ENCODE results near the gene CAPZB.

CAPZB gene

DNA sequence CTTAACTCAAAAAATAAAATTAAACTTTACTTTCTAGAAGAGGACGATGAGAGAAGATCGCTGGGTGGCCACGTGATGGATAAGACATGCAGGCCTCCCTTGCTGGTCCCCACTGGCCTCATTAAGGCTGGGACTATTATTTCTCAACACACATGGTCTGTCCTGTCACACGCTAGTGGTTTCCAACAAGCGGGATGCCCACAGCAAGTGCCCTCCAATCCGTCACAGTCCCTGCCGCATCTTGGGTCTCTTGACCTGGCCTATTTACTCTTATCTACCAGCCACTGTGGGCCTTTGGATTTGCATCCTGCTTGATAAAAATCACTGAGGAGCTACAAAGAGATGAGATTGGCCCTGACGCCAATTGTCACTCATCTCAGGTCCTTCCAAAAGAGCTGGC lies 30.0 kb downstream of the CAPZB start:
- no peak for TF ChIP-seq GATA1 (IDR thresholded peaks at IDR 0.05; ENCODE audit: low read depth, low read length)
- TF ChIP-seq POLR2A (IDR thresholded peaks at IDR 0.05; ENCODE audit: low read length): no peak
- no peak for DNase-seq

DNA sequence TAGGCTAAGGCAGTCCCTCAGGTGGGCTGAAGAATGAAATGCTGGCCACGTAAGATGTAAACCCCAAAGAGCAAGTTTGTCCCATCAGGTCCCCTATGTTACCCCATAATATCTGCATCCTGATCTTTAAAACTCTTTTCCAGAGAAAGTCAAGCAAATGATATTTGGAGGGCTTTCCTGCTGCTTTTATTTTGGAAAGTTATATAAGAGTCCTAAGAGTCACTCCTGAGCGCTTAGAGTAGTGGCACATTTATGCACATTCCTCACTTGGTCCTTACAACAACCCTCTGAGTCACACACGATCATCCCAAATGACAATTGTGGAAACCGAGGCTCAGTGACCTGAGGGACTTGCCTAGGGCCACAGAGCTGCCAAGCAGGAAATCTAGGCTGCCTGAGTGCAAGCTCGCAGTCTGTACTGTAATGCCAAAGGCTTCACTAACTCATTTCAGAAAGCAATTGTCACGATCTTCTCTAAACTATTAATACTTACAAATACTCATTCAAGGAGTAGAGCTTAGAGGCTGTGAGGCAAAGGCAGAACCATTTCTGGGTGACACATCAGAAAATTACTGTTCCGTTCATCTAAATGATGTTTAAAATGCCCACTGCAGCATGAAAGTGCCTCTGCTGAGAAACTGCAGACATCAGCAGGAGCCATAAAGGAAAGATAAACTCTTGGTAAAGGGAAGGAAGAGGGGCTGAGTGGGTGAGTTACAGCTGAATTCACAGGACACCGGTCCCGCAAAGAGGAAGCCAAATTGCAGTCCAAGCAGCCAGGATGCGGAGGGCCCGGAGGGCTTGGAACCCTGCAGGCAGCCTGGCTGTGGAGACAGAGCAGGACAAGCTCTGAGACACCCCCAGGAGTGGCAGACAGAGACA lies 30.8 kb downstream of the CAPZB start:
- TF ChIP-seq POLR2A (IDR thresholded peaks at IDR 0.05; ENCODE audit: low read length) (no peak), GATA1 (IDR thresholded peaks at IDR 0.05; ENCODE audit: low read depth, low read length) (no peak)
- no peak for DNase-seq

DNA sequence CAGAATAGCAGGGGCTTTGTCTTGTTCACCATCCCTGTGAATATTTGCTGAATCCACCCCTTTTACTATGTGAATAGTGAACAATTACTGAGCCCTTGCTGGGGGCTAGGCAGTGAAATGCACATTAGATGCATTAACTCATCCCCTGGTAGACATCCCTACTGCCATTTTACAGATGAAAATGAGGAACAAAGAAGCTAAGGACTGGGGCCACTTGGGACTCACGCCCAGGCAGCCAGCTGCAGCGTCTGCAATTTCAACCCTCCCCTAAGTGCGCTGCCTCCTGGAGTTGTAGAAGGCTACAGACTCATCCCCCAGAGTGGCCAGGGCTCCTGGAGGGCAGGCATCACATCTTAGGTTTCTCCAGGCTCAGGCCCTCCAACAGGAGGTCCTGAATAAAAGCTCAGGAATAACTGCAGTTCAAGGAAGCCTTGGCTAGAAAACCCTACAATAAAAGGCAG lies 31.6 kb downstream of the CAPZB start:
- TF ChIP-seq POLR2A (IDR thresholded peaks at IDR 0.05; ENCODE audit: low read length): no peak
- no peak for TF ChIP-seq GATA1 (IDR thresholded peaks at IDR 0.05; ENCODE audit: low read depth, low read length)
- DNase-seq: no peak

DNA sequence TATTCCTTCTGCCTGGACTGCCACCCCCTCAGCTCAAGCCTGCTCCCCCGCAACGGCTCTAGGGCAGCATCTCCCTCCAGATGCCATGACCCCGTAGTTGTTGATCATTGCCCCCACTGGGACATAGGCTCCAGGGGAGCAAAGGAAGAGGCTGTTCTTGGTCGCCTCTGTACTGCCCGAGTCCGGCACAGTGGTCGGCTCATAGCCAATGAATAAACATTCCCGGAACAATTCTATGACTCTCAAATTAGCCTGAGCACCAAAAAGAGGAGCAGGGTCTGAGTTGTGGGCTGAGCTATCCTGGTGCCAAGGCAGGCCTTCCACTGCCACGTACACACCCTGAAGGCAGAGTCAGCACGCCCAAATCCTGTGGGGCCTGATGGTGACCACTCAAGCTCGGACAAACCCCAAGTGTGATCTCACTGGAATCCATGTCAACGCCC lies 33.1 kb downstream of the CAPZB start:
- DNase-seq: no peak
- TF ChIP-seq POLR2A (IDR thresholded peaks at IDR 0.05; ENCODE audit: low read length) (no peak), GATA1 (IDR thresholded peaks at IDR 0.05; ENCODE audit: low read depth, low read length) (no peak)

DNA sequence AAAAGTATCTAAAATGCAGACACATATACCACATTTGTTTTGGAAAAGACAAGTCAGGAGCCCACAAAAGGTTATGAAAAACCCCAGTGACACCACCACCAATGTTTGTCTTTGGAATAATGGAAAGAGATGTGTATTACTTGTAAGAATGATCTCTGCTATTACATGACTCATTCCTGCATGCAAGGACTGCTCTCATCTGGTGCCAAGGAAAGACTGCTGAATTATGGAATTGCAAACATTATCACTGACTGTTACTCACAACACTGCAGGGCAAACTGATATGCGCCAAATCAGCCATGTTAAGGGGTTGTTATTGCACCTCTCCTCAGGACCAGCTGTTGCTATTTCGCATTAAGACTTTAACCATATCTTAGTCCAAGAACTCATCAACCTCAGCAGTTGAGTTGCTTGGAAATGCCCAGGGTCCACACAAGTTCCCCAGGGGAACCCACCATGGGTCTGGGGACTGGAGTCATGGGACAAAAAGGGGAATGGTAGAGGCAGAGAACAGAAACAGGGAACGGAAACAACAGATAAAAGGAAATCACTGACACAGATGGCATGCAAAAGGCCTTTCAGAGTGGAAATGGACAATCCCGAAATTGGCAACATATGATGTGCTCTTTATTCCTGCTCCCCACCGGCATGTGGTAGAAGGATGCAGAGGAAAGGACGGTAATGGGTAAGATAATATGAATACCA lies 34.4 kb downstream of the CAPZB start:
- TF ChIP-seq GATA1 (IDR thresholded peaks at IDR 0.05; ENCODE audit: low read depth, low read length) (no peak), POLR2A (IDR thresholded peaks at IDR 0.05; ENCODE audit: low read length) (no peak)
- no peak for DNase-seq

DNA sequence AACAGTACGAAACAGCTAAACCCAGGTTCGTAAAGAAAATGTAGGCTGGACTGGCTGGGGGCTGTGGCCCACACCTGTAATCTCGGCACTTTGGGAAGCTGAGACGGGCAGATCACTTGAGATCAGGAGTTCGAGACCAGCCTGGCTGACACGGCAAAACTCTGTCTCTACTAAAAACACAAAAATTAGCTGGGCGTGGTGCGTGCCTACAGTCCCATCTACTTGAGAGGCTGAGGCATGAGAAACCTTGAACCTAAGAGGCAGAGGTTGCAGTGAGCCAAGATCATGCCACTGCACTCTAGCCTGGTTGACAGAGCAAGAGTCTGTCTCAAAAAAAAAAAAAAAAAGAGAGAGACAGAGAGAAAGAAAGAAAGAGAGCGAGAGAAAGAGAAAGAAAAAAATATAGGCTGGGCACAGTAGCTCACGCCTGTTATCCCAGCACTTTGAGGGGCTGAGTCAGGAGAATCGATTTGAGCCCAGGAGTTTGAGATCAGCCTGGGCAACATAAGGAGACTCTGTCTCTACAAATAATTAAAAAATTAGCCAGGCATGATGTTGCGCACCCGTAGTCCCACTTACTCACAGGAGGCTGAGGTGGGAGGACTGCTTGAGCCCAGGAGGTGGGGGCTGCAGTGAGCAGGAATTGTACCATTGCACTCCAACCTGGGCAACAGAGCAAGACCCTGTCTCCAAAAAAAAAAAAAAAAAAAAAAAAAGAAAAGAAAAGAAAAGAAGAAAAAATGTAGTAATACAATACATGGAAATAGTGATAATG lies 35.7 kb downstream of the CAPZB start:
- no peak for TF ChIP-seq POLR2A (IDR thresholded peaks at IDR 0.05; ENCODE audit: low read length)
- no peak for TF ChIP-seq GATA1 (IDR thresholded peaks at IDR 0.05; ENCODE audit: low read depth, low read length)
- DNase-seq: no peak

DNA sequence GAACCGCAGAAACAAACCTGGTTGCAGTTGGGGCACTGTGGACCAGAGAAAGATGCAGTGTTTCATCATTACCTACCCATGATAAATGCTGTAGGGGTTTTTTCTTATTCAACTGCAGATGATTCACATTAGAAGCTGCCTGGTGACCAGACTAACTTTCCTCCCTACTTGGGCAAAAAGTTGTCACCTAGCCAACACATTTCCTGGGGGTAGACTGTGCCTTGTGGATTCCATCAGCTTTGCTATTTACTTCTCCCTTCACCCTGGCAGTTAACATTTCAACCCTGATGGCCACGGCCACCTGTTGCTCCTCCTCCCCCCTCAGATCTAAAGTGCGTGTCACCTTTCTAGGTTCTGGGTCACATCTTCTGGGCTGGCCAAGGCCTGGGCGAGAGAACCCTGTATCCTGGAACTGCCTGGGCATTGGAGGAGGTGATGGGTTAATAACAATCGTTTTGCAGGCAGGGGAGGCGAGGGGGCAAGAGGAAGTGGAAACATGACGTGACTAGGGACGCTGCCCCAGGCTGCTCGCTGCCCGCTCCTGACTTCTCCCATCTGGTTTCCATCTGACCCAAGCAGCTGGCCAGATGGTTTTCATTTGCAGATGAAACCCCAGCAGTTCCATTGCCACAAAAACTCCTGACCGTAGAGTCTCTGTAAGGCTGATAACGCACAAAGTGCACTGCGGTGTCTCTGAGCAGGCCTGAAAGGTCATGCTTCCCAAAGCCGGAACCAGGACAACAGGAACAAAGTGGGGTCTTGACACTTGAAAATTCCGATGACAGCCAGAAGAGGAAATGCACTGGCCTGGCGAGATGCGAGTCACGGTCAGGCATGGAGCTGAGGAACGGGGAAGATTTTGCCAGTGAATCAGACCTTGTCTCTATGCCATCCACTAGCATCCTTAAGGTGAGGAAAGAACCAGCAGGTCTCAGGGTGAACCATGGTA lies 36.6 kb downstream of the CAPZB start:
- no peak for DNase-seq
- TF ChIP-seq POLR2A (IDR thresholded peaks at IDR 0.05; ENCODE audit: low read length) (no peak), GATA1 (IDR thresholded peaks at IDR 0.05; ENCODE audit: low read depth, low read length) (no peak)

DNA sequence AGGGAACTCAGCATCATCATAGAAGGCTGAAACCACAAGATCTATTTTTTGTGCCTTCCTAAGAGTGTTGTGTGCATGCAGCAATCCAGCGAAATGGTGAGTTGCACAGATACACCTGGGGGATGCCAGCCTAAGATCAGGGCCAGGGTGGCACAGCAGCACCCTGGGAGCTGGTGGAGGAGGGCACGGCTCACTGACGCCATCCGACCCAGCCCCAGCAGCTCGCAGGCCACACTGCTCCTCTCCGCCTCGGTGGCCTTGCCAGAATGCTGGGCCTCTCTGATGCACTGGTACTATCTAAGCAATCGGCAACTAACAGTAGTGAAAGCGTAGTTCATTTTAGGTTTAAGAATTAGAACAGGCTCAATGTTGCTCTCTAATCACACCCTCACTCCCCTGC lies 37.8 kb downstream of the CAPZB start:
- TF ChIP-seq POLR2A (IDR thresholded peaks at IDR 0.05; ENCODE audit: low read length) (no peak), GATA1 (IDR thresholded peaks at IDR 0.05; ENCODE audit: low read depth, low read length) (no peak)

DNA sequence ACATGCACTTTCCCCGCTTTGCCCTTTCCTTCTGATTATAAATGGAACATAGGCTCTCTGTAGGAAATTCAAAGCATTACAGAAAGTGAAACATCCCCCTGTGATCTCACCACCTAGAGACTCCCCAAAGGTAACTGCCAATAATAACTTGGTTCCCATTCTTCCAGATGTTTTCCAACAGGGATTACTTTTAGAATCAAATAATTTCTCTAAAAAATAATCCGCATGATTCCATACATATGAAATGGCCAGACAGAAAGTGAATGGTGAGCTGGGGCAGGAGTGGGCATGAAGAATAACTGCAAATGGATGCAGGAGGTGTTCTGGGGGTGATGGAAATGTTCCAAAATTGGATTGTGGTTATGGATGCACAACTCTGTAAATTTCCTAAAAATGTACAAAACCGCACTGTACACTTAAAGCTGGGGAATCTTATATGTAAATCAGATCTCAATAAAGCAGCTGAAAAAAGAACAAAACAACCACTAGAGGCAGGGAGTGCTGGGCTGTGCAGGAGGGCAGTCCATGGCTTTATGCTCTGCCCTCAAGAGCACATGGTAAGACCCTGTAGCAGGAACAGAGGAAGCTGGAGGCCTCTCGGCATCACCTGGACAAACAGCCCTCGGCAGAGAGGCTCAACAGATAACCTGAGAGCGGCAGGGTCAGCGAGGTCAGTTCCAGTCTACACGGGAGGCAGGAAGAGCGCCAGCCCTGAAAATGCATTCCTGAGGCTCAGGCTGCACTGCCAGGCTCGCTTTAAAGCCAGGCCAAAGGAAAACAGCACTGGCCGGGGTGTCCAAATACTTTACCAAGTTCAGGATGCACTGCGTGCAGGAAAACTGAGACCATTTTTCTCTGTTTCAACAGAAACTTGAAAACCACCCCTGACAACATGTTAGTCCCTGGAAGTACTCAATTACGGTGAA lies 39.7 kb downstream of the CAPZB start:
- TF ChIP-seq POLR2A (IDR thresholded peaks at IDR 0.05; ENCODE audit: low read length) (no peak), GATA1 (IDR thresholded peaks at IDR 0.05; ENCODE audit: low read depth, low read length) (no peak)
- DNase-seq: no peak

More for the DNA sequence above, 37.8 kb downstream of the CAPZB start:
- no peak for DNase-seq

DNA sequence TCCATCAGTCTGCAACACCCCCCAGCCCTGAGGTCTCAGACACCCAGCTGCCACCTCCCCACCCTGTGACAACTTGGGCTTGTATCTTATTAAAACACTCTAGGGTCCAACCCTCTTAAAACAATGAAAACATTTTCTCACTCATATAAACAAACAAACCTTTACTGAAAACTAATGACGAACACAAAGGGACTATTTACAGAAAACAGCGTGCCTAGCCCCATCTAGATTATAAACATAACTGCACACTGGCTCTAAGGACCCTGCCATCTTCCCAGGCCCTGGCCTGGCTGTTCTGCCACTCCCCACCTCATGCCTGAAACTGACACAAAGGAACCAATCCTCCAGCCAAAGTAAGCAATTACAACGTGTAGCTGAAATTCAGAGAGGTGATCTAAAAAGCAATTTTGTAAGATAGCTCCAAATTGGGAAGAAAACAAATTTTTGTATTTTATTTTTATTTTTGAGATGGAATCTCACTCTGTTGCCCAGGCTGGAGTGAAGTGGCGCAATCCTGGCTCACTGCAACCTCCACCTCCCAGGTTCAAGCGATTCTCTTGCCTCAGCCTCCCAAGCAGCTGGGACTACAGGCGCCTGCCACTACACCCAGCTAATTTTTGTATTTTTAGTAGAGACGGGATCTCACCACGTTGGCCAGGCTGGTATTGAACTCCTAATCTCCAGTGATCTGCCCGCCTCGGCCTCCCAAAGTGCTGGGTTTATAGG lies 40.9 kb downstream of the CAPZB start:
- TF ChIP-seq POLR2A (IDR thresholded peaks at IDR 0.05; ENCODE audit: low read length) (no peak), GATA1 (IDR thresholded peaks at IDR 0.05; ENCODE audit: low read depth, low read length) (no peak)
- DNase-seq: no peak

DNA sequence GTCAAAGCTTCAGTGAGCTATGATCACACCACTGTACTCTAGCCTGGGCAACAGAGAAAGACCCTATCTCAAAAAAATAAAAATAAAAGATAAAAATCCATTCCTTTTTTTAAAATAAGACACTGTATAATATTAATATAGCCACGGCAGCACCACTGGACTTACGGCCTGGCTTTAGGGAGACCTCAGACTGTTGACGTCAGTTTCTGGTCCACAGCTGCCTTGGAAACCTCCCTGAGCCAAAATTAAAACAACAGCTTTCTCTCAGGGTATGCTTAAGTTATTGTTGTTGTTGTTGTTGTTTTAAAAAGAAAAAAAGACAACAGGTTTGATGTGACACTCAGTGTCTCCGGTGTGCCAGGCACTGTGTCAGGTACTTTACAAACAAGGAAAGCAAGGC lies 42.0 kb downstream of the CAPZB start:
- DNase-seq: no peak
- TF ChIP-seq GATA1 (IDR thresholded peaks at IDR 0.05; ENCODE audit: low read depth, low read length) (no peak), POLR2A (IDR thresholded peaks at IDR 0.05; ENCODE audit: low read length) (no peak)

All from erythroblast (primary cell).